GM19372 (cell line): ENCODE data around the gene SMARCC2.
A peak's percentile ranks its signal among the peaks of the same experiment; 100 is the strongest.
"Not testable (repeated sequence)": the region's sequence is repeated elsewhere in the genome, so short reads cannot be mapped to it uniquely, and the experiment has no call there.

Source experiments
- ATAC-seq: cut with Tn5 transposase; IDR thresholded peaks from one replicate; pipeline ENCODE4 v1.9.1; 2021; ENCODE audit warnings: mild to moderate bottlenecking, low read depth, moderate library complexity; ENCODE audit not compliant: unreplicated experiment

SMARCC2 gene

DNA sequence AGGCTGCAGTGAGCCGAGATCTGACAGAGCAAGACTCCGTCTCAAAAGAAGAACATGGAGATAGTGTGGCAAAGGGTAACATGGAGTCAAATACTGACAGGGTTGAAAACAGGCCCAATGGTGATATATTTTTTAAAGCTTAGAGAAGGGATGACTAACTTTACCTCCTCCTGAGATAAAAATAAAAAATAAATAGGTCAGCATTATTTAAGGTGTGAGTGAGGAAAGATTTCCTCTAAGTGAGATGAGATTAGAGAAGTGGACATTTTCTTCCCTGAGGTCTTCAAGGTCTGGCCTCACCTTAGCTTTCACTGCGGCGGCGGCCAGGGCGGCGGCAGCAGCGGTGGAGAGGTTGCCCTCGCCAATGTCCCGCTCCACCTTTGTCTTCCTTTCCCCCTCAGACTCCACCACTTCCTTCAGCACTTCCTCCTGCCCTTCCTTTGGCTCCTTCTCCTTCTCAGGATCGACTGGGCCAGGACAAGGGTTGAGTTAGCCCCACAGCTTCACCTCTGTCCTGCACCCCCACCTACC, 20.0 kb downstream of the SMARCC2 start:
- ATAC-seq: no peak

DNA sequence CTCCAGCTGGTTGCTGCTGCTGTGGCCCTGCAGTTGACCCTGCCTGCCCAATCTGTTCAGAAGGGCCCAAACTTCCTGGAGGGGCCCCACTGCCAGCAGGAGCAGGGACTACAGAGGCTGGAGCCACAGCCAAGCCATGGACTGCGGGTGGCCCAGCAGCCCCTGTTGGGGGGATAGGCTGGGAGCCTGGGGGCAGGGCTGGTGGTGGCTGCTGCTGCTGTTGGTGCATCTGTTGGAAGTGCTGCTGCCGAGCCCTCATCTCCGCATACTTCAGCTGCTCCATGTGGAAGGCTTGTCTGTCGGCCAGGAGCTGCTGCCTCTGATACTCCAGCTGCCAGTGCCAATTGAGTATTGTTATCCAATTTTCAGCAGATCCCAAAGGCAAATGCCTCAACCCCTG, 23.9 kb downstream of the SMARCC2 start:
- no peak for ATAC-seq

DNA sequence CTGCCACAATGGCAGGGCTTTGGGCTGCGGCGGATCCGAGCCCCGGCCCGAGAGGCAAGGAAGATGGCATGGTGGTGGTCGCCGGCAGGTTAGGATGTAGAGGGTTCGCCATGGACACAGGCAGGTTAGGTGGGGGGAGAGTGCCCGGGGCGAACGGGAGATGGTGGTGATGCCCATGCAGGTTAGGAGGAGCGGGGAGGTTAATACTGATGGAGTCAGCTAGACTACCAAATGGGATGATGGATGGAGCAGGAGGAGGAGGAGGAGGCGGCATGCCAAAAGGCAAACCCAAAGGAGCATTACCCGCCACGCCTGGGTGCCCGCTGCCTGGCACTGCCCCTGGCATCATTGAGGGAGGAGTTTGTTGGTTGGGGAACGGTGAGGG, 24.9 kb downstream of the SMARCC2 start:
- ATAC-seq: no peak

DNA sequence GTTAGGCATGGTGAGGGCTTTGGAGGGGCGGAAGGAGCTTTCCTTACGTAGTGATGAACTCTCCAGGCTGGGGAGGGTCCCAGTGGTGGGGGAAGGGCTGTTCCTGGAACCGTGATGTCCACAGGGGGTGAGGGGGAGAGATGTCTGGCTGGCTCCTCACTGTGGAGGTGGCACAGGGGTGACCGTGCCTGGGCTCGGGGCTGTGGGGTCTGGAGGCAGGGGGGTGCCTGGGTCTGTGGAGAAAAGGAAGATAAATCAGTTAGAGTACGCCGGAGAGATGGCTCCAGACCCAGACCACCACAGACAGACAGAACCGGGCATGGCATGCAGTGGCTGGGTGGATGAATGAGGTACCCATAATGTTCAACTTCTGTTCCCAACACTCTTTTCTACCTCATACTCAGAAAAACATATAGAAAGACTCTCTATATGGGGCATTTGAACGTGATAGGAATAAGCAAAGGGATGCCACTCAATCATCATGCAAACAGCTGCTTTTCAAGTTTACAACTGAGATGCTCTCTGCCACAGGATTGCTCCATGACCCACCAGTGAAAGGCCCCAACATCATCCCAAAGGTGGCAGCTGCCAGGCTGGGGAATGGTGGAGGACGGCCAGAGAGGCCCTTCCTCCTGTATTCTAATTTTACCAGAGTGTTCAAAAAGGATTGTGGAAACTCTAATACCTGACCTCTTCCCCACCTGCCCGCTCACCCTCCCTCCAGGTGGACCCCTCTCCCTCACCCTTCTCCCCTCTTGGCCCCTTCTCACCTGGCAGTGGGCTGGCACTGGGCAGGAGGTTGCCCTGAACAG, 25.5 kb downstream of the SMARCC2 start:
- no peak for ATAC-seq

DNA sequence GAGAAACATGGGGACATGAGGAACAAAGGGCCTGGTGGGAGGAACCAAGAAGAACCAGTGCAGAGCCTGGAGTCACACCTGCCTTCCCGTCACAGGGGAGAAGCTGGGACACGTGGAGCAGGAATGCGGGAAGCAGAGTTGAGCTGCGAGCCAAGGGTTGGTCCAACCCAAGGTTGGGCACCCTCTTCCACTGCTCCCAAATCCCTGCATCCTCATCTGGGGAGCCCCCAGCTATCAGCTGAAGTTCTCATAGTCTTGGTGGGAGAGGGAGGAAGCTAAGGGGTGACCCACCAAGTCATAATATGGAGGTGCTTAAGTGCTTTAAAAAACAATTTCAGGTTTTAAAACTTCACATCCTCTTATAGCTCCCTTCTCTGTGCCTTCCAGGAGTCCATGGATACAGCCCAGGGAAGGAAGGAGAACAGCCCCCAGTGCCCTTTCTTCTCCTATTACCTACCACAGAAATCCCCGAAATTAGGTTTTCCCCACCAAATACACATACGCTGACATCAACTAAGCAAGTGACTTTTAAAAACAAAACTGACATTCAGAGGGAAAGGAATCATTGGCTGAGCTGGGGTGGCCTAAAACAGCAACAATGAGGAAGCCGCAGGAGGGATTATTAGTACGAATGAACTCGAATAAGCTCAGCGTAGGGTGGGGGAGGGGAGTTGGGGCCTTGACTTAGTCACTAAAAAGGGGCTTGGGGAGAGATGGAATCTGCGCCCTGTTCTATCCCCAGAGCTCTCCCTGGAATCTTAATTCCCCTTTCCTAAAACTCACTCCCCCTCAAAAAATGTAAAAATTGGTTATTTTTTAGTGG, 26.6 kb downstream of the SMARCC2 start:
- ATAC-seq: no peak

DNA sequence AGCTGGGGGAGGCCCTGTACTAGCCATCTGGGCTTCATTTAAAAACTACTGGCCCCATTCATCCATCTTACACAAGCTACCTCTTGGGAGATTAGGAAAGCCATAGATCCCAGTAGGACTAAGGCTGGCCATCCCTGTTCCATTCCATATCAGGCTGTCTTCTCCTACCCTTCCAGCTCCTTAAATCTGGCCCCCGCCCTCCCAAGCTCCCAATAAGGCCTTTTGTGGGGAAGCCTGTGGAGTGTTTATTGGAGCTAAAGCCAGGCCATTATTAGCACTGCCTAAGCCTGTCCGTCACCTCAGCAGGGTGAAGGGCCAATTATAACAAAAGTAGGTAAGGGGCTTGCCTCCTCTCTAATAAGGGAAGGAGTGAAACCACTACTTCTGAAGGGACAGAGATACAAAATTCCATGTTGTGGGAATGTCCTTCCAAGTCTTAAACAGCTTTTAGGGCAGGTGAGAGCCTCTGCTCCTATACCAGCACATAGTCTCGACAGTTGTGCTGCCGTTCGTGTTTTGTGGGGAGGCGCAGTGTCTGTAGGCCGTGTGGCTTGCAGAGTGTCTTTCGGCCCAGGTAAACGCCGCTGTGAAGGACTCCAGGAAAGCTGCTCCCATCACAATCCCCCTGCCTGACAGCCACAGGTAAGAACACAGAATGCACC, 27.5 kb downstream of the SMARCC2 start:
- no peak for ATAC-seq

DNA sequence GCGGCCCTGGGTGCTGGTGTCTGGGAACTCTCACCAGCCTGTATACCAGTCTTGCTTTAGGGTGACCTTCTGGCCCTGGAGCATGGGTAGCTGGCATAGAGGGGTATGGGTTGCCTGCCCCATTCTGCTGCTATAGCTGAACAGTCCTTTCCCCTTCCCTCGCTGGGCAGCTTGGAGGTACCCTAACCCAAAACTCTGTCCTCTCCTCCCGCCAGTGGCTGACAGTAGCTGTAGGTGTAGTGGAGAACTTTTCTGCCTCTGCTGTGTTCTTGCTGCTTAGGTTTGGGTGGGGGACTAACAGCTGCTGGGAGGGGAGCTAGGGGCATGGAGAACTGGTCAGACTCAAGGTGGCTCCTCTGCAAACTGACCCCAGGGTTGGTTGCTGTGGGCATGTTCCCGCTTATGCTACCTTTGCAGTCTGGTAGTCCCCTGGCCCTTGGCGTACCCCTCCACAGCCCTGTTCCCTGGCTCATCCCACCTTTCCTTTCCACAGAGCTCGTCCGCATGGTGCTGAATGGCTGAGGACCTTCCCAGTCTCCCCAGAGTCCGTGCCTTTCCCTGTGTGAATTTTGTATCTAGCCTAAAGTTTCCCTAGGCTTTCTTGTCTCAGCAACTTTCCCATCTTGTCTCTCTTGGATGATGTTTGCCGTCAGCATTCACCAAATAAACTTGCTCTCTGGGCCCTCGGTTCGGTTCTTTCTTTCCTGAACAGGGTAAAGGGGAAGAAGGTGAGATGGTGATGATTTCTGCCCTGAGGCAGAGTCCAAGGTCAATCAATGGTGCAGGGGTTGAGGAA, 28.2 kb downstream of the SMARCC2 start:
- ATAC-seq: no peak

DNA sequence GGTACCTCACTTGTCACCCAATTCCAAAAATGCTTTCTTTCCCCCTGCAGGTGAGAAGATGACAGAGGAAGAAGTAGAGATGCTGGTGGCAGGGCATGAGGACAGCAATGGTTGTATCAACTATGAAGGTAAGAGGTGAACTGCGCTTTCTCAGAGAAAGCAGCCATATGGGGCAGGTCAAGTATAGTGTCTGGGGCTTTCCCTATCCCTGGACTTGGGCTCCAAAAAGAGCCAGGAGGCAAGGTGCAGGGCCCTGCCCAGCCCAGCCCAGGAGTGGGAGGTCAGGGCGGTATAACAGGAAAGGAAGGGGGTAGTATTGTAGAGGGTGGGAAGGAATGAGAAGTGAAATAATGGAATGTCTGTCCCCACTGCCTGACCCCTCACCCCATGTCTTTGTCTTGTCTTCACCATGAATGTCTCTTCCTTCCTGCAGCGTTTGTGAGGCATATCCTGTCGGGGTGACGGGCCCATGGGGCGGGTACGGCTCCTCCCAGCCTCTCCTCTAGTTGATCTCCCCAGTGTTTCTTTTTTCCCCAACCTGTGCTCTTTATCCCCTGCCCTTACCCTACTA, 29.0 kb downstream of the SMARCC2 start:
- no peak for ATAC-seq

DNA sequence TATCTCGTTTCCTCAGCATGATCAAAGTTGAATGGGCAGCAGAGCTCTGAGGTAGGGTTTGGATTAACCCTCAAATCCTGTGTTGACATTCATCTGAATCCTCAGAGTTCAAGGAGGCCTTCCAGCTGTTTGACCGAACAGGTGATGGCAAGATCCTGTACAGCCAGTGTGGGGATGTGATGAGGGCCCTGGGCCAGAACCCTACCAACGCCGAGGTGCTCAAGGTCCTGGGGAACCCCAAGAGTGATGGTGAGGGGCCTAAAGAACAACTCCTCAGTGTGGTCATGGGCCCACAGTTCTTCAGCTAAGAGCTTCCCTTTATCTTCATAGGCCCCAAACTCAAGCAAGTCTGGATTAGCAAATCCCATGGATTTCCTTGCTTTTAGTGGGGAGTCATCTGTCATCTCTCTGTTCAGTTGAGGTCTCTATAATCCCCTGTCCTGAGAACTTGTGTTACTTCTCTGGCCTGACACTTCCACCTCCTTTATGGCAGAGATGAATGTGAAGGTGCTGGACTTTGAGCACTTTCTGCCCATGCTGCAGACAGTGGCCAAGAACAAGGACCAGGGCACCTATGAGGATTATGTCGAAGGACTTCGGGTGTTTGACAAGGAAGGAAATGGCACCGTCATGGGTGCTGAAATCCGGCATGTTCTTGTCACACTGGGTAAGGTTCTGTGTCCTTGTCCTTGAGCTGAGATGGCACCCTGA, 29.6 kb downstream of the SMARCC2 start:
- no peak for ATAC-seq

DNA sequence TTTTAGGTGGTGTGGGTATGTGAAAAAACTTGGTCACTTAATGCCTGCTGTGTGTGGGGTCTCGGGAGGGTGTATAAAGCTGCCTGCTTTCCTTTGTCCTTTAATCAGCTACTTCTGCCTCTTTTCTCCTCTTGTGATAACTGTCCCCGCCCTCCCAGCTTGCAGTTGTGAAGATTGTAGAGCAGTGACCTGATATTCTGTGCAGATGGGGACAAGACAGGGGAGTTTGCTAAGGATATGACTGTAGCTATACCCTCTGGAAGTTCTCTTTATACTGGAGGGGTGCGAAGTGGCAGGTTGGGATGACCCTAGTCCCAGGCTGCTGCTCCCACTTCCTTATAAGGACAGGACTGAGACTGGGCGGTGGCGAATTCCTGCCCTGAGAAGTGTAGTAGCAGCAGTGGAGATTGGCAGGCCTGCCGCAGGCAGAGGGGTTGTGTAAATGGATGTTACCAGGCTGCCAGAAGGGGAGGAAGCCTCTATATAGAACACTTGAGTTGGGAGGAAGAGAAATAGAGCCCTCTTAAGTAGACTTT, 30.3 kb downstream of the SMARCC2 start:
- ATAC-seq: no peak

DNA sequence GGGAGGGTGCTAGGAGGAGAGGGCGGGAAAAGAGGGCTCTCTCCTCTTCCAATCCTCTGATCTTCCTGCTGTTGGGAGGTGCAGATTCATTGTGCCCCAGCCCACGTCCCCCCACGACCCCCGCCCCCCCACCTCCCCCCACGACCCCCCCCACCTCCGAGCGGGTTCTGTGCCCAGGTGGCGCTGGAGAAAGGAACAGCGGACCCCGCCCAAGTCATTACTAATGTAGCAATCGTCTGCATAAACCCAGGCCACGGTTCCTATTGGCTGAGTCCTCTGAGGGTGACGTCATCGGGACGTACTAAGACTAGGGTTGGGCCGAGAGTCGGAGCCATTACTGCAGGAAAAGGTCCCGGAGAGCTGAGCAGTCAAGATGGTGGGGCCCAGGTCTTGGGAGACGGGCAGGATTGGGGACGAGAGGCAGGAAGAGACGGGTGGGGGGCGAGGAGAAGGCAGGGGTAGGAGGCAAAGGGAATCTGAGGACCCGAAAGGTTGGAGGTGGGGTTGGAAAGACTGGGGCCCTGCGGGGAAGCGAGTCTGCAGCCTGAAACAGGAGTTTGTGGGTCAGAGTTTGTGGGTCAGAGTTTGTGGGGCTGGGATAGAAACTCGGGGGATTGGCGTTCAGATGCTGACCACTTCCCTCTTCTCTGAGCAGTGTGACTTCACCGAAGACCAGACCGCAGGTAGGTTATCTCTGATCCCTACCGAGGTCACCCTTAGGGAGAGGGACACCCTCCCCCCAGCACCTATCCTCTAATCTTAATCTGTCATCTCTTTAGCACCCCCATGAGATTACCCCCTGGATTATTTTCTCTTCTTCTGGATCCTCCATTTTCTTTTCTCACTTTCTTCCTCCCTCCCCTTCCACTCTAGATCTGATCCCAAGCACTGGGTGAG, 31.0 kb downstream of the SMARCC2 start, which contains the start of gene MYL6:
Gene MYL6 (plus strand): TSS at position 331 of the 897 bp plus-strand sequence. CDS start 43 bp downstream, at position 374.
- ATAC-seq: peak; percentile 83

DNA sequence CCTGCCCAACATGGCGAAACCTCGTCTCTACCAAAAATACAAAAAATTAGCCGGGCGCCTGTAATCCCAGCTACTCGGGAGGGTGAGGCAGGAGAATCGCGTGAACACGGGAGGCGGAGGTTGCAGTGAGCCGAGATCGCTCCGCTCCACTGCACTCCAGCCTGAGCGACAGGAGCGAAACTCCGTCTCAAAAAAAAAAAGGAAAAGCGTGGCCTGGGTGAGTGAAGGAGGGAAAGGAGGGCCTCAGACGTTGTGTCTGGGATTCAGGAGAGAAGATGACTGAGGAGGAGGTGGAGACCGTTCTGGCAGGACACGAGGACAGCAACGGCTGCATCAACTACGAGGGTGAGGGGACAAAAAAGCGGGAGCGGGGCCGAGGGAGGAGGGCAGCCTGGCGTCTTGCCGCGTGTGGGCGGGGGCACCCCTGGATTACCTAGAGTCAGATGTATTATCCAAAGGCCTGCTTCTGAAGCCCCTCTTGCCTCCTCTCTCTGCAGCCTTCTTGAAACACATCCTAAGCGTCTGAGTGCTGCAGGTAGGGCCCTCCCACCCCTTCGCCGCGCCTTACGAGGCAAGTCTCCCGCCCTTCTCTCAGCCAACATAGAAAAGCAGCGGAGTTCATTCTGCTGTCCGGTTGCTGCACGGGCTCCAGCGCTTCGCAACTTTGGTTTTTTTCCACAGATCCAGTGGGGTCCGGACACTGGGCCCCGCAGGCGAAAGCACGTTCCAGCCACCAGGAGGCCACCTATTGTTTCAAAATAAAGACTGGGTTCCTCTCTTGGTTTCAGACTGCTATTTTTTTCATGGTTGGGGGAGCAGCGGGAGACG, 31.9 kb downstream of the SMARCC2 start:
- peak; percentile 28 for ATAC-seq

DNA sequence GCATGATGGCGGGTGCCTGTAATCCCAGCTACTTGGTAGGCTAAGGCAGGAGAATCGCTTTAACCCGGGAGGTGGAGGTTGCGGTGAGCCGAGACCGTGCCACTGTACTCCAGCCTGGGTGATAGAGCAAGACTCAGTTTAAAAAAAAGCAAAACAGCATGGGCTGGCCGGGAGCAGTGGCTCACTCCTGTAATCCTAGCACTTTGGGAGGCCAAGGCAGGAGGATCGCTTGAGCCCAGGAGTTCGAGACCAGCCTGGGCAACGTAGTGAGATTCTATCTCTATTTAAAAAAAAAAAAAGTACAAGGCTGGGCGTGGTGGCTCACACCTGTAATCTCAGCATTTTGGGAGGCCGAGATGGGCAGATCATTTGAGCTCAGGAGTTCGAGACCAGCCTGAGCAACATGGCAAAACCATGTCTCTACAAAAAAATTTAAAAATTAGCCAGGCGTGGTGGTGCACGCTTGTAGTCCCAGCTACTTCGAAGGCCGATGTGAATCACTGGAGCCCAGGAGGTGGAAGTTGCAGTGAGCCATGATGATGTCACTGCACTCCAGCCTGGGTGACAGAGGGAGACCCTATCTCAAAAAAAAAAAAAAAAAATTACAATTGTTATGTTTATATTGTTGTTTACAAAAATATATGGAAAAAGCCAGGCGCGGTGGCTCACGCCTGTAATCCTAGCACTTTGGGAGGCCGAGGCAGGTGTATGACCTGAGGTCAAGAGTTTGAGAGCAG, 32.7 kb downstream of the SMARCC2 start:
- not testable (repeated sequence) for ATAC-seq

DNA sequence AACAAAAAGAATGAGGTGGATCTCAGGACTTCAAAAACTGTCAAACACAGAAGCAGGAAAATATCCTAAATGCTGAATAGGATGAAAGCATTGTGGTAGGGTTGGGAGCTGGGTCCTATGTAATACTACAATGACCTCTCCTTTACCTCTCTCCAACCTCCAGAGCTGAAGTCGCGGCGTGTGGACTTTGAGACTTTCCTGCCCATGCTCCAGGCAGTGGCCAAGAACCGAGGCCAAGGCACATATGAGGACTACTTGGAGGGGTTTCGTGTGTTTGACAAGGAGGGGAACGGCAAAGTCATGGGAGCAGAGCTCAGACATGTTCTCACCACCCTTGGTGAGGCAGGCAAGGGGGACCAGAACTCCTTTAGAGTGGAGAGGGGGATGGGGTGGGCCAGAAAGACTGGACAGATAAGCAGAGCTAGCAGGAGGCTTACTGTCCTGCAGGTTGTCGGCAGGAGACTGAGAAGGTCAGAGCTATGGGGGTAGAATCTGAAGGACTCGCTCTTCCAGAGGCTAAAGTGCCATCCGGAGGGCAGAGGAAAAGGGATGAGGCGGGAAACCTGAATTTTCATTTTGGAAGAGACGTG, 33.9 kb downstream of the SMARCC2 start:
- ATAC-seq: no peak

DNA sequence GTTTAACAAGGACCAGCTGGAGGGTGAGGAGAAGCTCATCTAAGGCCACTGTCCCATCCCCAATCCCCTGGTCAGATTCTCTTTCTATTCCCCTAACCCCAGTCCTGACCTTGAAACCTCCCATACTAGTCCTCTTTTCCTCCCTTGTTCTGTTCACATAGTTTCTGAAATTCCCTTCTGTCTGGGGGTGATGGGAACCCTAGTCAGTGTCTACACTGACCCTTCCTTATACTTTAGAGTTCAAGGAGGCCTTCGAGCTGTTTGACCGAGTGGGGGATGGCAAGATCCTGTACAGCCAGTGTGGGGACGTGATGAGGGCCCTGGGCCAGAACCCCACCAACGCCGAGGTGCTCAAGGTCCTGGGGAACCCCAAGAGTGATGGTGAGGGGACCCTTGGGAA, 34.5 kb downstream of the SMARCC2 start:
- ATAC-seq: no peak

DNA sequence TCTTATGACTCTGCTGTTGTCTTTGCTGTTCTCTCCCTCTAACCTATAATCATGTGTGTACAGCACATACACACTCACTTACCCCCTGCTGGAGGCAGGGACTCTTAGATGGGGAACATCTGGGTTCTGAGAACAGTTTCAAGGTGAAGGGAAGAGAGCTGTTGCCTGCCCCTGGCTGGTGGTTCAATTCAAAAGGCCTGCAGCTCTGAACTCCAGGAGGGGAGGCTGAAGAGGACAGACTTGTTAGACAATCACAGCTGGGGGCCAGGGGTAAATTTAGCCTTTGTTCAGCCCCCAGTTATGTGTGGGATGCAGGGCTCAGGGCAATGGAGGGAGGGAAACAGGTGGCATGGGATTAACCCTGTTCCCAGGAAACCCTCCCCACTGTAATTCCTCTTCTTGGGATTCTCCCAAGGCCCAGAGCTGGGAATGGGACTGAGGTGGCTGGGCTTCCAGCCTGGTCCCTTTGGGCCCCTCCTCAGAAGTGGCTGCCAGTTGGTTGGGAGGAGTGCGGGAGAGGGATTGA, 35.0 kb downstream of the SMARCC2 start:
- ATAC-seq: no peak
